HepG2 (cell line): ENCODE results near the gene TLDC2. TPM values are rescaled to one million over a fixed set of nuclear protein-coding genes. Genes with fewer than 3 reads are reported as not detected.

Experiments used
- ATF7-NPFF ChIP-seq: sonication (generic); formaldehyde crosslinking; IDR thresholded peaks from 2 replicates; pipeline ENCODE4 v1.8.1; 2023; ENCODE audit warnings: mild to moderate bottlenecking, low read depth, missing genetic modification reagents, moderate library complexity
- CBFB ChIP-seq: sonication (generic); formaldehyde crosslinking; IDR thresholded peaks from 2 replicates; pipeline ENCODE4 v1.4.0; 2020; ENCODE audit warnings: missing genetic modification reagents
- FOXJ3 ChIP-seq: sonication (generic); formaldehyde crosslinking; IDR thresholded peaks from 2 replicates; pipeline ENCODE4 v1.4.0; 2020; ENCODE audit warnings: missing genetic modification reagents, mild to moderate bottlenecking, borderline replicate concordance
- FUBP1 ChIP-seq: sonication (generic); formaldehyde crosslinking; IDR thresholded peaks from 2 replicates; pipeline ENCODE4 v1.5.1; 2020; ENCODE audit warnings: missing genetic modification reagents, mild to moderate bottlenecking, borderline replicate concordance
- GABPA ChIP-seq, 2 experiments: IDR thresholded peaks; 2 replicates each; pipeline ENCODE4 v1.6.1; 2011 to 2016; ENCODE audit warnings: low read depth in 2 of 2, low read length in 1 of 2, missing biosample characterization in 1 of 2, missing genetic modification characterization in 1 of 2
- HCFC1 ChIP-seq: fragments of 150-350 bp; IDR thresholded peaks from 2 replicates; pipeline ENCODE4 v1.6.1; 2014; ENCODE audit warnings: low read depth, low read length
- HNRNPUL1 ChIP-seq: fragments of 200-400 bp; formaldehyde crosslinking; IDR thresholded peaks from 2 replicates; pipeline ENCODE4 v1.6.1; 2017; ENCODE audit warnings: low read depth, mild to moderate bottlenecking, low read length, moderate library complexity
- IKZF5 ChIP-seq: IDR thresholded peaks from 2 replicates; pipeline ENCODE4 v1.6.1; 2018; ENCODE audit warnings: missing genetic modification reagents, mild to moderate bottlenecking, missing compliant biosample characterization
- MAF1 ChIP-seq: sonication (generic); formaldehyde crosslinking; IDR thresholded peaks from 2 replicates; pipeline ENCODE4 v1.5.0; 2020; ENCODE audit warnings: missing genetic modification reagents, borderline replicate concordance
- MAZ ChIP-seq, 2 experiments: sonication (generic) in 1 of 2; formaldehyde crosslinking in 1 of 2; IDR thresholded peaks; 2 replicates each; pipeline versions ENCODE4 v1.5.0 to v1.6.1; 2012 to 2020; ENCODE audit warnings: low read depth in 2 of 2, mild to moderate bottlenecking in 2 of 2, borderline replicate concordance in 1 of 2, improper control_type of control experiment in 1 of 2, low read length in 1 of 2, missing genetic modification reagents in 1 of 2, moderate library complexity in 1 of 2
- MED13 ChIP-seq: sonication (generic); formaldehyde crosslinking; IDR thresholded peaks from 2 replicates; pipeline ENCODE4 v1.5.0; 2020; ENCODE audit warnings: missing genetic modification reagents
- NFYC ChIP-seq: IDR thresholded peaks from 2 replicates; pipeline ENCODE4 v1.6.1; 2016; ENCODE audit warnings: missing genetic modification reagents, missing compliant biosample characterization
- PHF5A ChIP-seq: IDR thresholded peaks from one replicate; pipeline ENCODE4 v1.6.1; 2018; ENCODE audit warnings: low read depth, missing genetic modification reagents; ENCODE audit not compliant: unreplicated experiment
- PRDM10 ChIP-seq: sonication (generic); formaldehyde crosslinking; IDR thresholded peaks from 2 replicates; pipeline ENCODE4 v1.4.0; 2020; ENCODE audit warnings: low read depth, missing genetic modification reagents
- RARA ChIP-seq: IDR thresholded peaks from 2 replicates; pipeline ENCODE4 v1.6.1; 2016; ENCODE audit warnings: missing genetic modification reagents, missing compliant biosample characterization
- ZFX ChIP-seq: sonication (generic); formaldehyde crosslinking; IDR thresholded peaks from 2 replicates; pipeline ENCODE4 v1.4.0; 2020; ENCODE audit warnings: mild to moderate bottlenecking, low read depth, missing genetic modification reagents, moderate library complexity
- ZNF234 ChIP-seq: sonication (generic); formaldehyde crosslinking; conservative IDR thresholded peaks from 2 replicates; pipeline ENCODE4 v1.5.1; 2020; ENCODE audit warnings: mild to moderate bottlenecking, missing genetic modification reagents
- ZNF354B ChIP-seq: sonication (generic); formaldehyde crosslinking; IDR thresholded peaks from 2 replicates; pipeline ENCODE4 v1.8.0; 2022; ENCODE audit warnings: mild to moderate bottlenecking, missing genetic modification reagents
- ZNF616 ChIP-seq: sonication (generic); formaldehyde crosslinking; IDR thresholded peaks from 2 replicates; pipeline ENCODE4 v1.5.0; 2020; ENCODE audit warnings: low read depth, mild to moderate bottlenecking, missing genetic modification reagents
- polyA plus RNA-seq, 8 experiments: library from polyadenylated mRNA; depleted of rRNA in 3 of 8; stranded (reverse) in 7 of 8; unstranded in 1 of 8; fragments of >200 nt; fragmentation: Illumina TruSeq in 4 of 8; extraction: Trizol in 4 of 8; gene quantifications; 2 replicates each; pipeline versions ENCODE4 v1.2.1 to v1.2.3, GENCODE V29; 2011 to 2016; ENCODE audit warnings: low read depth in 4 of 8, missing spikeins in 1 of 8, mixed read lengths in 1 of 8; ENCODE audit not compliant: insufficient read depth in 1 of 8
- total RNA-seq, 5 experiments: library from RNA; depleted of rRNA; stranded (reverse); fragments of >200 nt; fragmentation: Illumina TruSeq; extraction: Trizol; gene quantifications; 2 replicates each; pipeline ENCODE4 v1.2.3, GENCODE V29; 2016; ENCODE audit warnings: low read depth in 1 of 5
- TF ChIP-seq, protein P1 (sequence below): sonication (generic); formaldehyde crosslinking; IDR thresholded peaks from 2 replicates; pipeline ENCODE4 v1.8.0; 2022; ENCODE audit warnings: mild to moderate bottlenecking, missing genetic modification reagents
- TF ChIP-seq, protein P2 (sequence below): sonication (generic); formaldehyde crosslinking; IDR thresholded peaks from 2 replicates; pipeline ENCODE4 v1.4.0; 2020; ENCODE audit warnings: mild to moderate bottlenecking, missing genetic modification reagents

Gene TLDC2
- total and polyA plus RNA-seq, 2 of the 13 experiments (the other 11 are each of a cell fraction or from before 2014, with no cell fraction given) = 1.5 to 1.6 TPM

DNA sequence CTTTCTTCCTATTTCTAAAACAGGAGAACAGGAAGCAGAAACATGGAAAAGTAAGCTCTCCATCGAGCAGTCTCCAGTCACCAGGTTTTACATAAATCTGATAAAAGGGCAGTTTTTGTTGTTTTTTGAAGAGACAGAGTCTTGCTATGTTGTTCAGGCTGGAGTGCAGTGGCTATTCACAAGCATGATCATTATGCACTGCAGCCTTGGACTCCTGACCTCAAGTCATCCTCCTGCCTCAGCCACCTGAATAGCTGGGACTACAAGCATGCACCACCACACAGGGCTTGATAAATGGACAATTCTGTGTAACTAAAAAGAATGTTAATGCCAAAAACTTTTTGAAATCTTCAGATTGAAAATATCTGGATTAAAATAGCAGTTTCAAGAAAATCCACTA, 51.8 kb downstream of the TLDC2 start (continued):
- TF ChIP-seq PRDM10 (no peak), NFYC (CRISPR knock-in tag) (no peak), HNRNPUL1 (no peak), CBFB (no peak), IKZF5 (CRISPR knock-in tag) (peak; percentile 88), HCFC1 (no peak), ZFX (CRISPR knock-in tag) (no peak), ZNF354B (CRISPR knock-in tag) (no peak), FUBP1 (CRISPR knock-in tag) (0 out of 2 replicates have a peak, but pooled peaks have one; percentile 57), ZNF616 (CRISPR knock-in tag) (no peak), FOXJ3 (CRISPR knock-in tag) (no peak), ATF7-NPFF (no peak), GABPA (IDR thresholded peaks at IDR 0.05; ENCODE audit: low read depth, low read length) (no peak), GABPA (CRISPR knock-in tag; IDR thresholded peaks at IDR 0.05; ENCODE audit: low read depth) (no peak), PHF5A (CRISPR knock-in tag) (no peak), MED13 (no peak), MAF1 (no peak), MAZ (IDR thresholded peaks at IDR 0.05; ENCODE audit: borderline replicate concordance, low read depth, low read length) (no peak), MAZ (CRISPR knock-in tag; IDR thresholded peaks at IDR 0.05; ENCODE audit: low read depth) (no peak), RARA (CRISPR knock-in tag) (peak; percentile 91), ZNF234 (CRISPR knock-in tag) (no peak)
- TF ChIP-seq, protein P1, sequence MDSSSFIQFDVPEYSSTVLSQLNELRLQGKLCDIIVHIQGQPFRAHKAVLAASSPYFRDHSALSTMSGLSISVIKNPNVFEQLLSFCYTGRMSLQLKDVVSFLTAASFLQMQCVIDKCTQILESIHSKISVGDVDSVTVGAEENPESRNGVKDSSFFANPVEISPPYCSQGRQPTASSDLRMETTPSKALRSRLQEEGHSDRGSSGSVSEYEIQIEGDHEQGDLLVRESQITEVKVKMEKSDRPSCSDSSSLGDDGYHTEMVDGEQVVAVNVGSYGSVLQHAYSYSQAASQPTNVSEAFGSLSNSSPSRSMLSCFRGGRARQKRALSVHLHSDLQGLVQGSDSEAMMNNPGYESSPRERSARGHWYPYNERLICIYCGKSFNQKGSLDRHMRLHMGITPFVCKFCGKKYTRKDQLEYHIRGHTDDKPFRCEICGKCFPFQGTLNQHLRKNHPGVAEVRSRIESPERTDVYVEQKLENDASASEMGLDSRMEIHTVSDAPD (CRISPR knock-in tag) = no peak
- TF ChIP-seq, protein P2, sequence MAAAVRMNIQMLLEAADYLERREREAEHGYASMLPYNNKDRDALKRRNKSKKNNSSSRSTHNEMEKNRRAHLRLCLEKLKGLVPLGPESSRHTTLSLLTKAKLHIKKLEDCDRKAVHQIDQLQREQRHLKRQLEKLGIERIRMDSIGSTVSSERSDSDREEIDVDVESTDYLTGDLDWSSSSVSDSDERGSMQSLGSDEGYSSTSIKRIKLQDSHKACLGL (CRISPR knock-in tag) = no peak
